Vagina (tissue), 2 donors: ENCODE measurements around the gene PCP4L1. TPM values are rescaled to one million over a fixed set of nuclear protein-coding genes. Genes with fewer than 3 reads are reported as not detected.

Experiments used
- DNase-seq, 2 donors: peaks; one replicate each; pipeline ENCODE4 v3.0.0-alpha.2; 2017; ENCODE audit errors: extremely low spot score in 2 of 2
- H3K27ac ChIP-seq: fragments of 200-600 bp; sonication (generic); one replicate; pipeline ENCODE4 v1.5.1; 2019
- H3K27me3 ChIP-seq: fragments of 200-600 bp; sonication (generic); one replicate; pipeline ENCODE4 v1.5.1; 2019
- H3K36me3 ChIP-seq, 2 donors: fragments of 200-600 bp; sonication (generic); one replicate each; pipeline ENCODE4 v1.5.1; 2017 to 2019
- H3K4me1 ChIP-seq: fragments of 200-600 bp; sonication (generic); one replicate; pipeline ENCODE4 v1.5.1; 2019
- H3K4me3 ChIP-seq, 2 donors: fragments of 200-600 bp; sonication (generic); 1 replicate in 1 of 2; 2 replicates in 1 of 2; pipeline ENCODE4 v1.5.1; 2016 to 2019
- H3K9me3 ChIP-seq: fragments of 200-600 bp; sonication (generic); one replicate; pipeline ENCODE4 v1.5.1; 2019
- CTCF ChIP-seq, 3 experiments: fragments of 450-650 bp in 2 of 3; fragments of 200-600 bp in 1 of 3; sonication (generic) in 1 of 3; IDR thresholded peaks; one replicate each; pipeline ENCODE4 v1.5.1; 2017 to 2019; ENCODE audit warnings: antibody characterized with exemption in 3 of 3, mild to moderate bottlenecking in 2 of 3, moderate library complexity in 2 of 3
- POLR2A ChIP-seq, 2 donors: fragments of 450-650 bp; IDR thresholded peaks; one replicate each; pipeline ENCODE4 v1.6.1; 2017; ENCODE audit warnings: antibody characterized with exemption in 2 of 2, mild to moderate bottlenecking in 2 of 2, moderate library complexity in 2 of 2
- POLR2AphosphoS5 ChIP-seq, 2 donors: sonication (generic); formaldehyde crosslinking; IDR thresholded peaks; one replicate each; pipeline ENCODE4 v1.9.0; 2017; ENCODE audit warnings: antibody characterized with exemption in 2 of 2, mild to moderate bottlenecking in 2 of 2, low read depth in 1 of 2; ENCODE audit not compliant: insufficient read depth in 1 of 2
- intact Hi-C: fragments of 100-400 bp; cut with DNase I; formaldehyde crosslinking; loops from one replicate; pipeline ENCODE4 v1.15.1; 2023
- total RNA-seq: library from RNA; depleted of rRNA; stranded (reverse); fragments of >200 nt; gene quantifications from one replicate; pipeline ENCODE4 v1.2.3, GENCODE V29; 2016

PCP4L1 gene
- 3.7 TPM for total RNA-seq

- no peak for DNase-seq
- peak within 1 kb of the TSS; percentile 46 to 51 for H3K4me3 ChIP-seq
- no peaks in the 10 kb centered on the region for H3K27me3 ChIP-seq
- H3K9me3 ChIP-seq: peaks cover 4% of the 10 kb centered on the region
- H3K27ac ChIP-seq: no peak within 1 kb of the TSS
- H3K36me3 ChIP-seq: no peaks in the 10 kb centered on the region
- intact Hi-C loops: no loop called here
- peaks cover 22% of the 10 kb centered on the region for H3K4me1 ChIP-seq
- TF ChIP-seq POLR2A (IDR thresholded peaks at IDR 0.05) (no peak), POLR2AphosphoS5 (IDR thresholded peaks at IDR 0.05; ENCODE audit: insufficient read depth in 1 of 2, low read depth in 1 of 2) (peak in 1 of 2 donors; percentile 63), CTCF (IDR thresholded peaks at IDR 0.05) (no peak)
Observed at GRCh38 chr1:161258439-161259344, at the start of gene PCP4L1. PCP4L1 (plus strand) TSS chr1:161258745; CDS start chr1:161258975, 230 bp downstream.

GRCh38 chr1:161209790-161210409 is 48.6 kb upstream of the PCP4L1 start:
- peaks cover 7 to 64% of the 10 kb centered on the region in 2 donors for H3K36me3 ChIP-seq
- H3K9me3 ChIP-seq: no peaks in the 10 kb centered on the region
- TF ChIP-seq CTCF (IDR thresholded peaks at IDR 0.05) (peak; percentile 57 to 85 (median 73)), POLR2A (IDR thresholded peaks at IDR 0.05) (no peak)
- no peak for DNase-seq
- H3K4me1 ChIP-seq: peaks cover 25% of the 10 kb centered on the region
- no peak overlapping the region for H3K27ac ChIP-seq
- H3K4me3 ChIP-seq: no peak overlapping the region
- H3K27me3 ChIP-seq: no peaks in the 10 kb centered on the region
- intact Hi-C loops: no loop called here

GRCh38 chr1:161214369-161214768 is 44.2 kb upstream of the PCP4L1 start:
- TF ChIP-seq POLR2A (IDR thresholded peaks at IDR 0.05) (no peak), CTCF (IDR thresholded peaks at IDR 0.05) (no peak), POLR2AphosphoS5 (IDR thresholded peaks at IDR 0.05; ENCODE audit: insufficient read depth in 1 of 2, low read depth in 1 of 2) (no peak)
- Histone ChIP-seq H3K4me1 (no peaks in the 10 kb centered on the region), H3K9me3 (no peaks in the 10 kb centered on the region), H3K36me3 (peaks cover 7 to 54% of the 10 kb centered on the region in 2 donors), H3K27ac (no peak overlapping the region), H3K4me3 (no peak overlapping the region), H3K27me3 (no peaks in the 10 kb centered on the region)
- DNase-seq: no peak
- intact Hi-C loops: no loop called here

- Histone ChIP-seq H3K9me3 (no peaks in the 10 kb centered on the region), H3K36me3 (peaks cover 7 to 47% of the 10 kb centered on the region in 2 donors), H3K4me3 (peak within 1 kb of the TSS in 1 of 2 donors; percentile 23), H3K4me1 (no peaks in the 10 kb centered on the region), H3K27me3 (no peaks in the 10 kb centered on the region), H3K27ac (no peak within 1 kb of the TSS)
- intact Hi-C loops: no loop called here
- DNase-seq: no peak
- TF ChIP-seq CTCF (IDR thresholded peaks at IDR 0.05): no peak
- TF ChIP-seq POLR2AphosphoS5 (IDR thresholded peaks at IDR 0.05; ENCODE audit: insufficient read depth in 1 of 2, low read depth in 1 of 2): no peak
- no peak for TF ChIP-seq POLR2A (IDR thresholded peaks at IDR 0.05)
Observed at GRCh38 chr1:161215076-161215475, 43.5 kb upstream of the PCP4L1 start, which contains the start of gene FCER1G. FCER1G (plus strand) TSS chr1:161215295; CDS start chr1:161215322, 27 bp downstream.
